Fibroblast of skin of right biceps (primary cell): Measurements from ENCODE around the gene POLR2L.

Experiments
- DNase-seq: peaks from one replicate; pipeline ENCODE4 v3.0.0-alpha.2; 2013

Gene POLR2L

DNA sequence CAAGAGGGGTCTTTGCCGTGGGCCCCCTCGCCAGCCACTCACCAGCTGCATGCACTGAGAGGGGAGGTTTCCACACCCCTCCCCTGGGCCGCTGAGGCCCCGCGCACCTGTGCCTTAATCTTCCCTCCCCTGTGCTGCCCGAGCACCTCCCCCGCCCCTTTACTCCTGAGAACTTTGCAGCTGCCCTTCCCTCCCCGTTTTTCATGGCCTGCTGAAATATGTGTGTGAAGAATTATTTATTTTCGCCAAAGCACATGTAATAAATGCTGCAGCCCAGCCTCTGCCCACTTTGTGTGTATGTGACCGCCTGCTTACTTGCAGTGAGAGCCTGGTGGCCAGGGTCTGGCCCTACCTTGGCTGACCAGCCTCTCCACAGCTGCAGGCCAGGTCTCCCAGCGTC lies 17.4 kb downstream of the POLR2L start:
- DNase-seq: no peak

- DNase-seq: no peak
These were observed 17.9 kb downstream of the POLR2L start for GRCh38 chr11:824292-824880.

DNA sequence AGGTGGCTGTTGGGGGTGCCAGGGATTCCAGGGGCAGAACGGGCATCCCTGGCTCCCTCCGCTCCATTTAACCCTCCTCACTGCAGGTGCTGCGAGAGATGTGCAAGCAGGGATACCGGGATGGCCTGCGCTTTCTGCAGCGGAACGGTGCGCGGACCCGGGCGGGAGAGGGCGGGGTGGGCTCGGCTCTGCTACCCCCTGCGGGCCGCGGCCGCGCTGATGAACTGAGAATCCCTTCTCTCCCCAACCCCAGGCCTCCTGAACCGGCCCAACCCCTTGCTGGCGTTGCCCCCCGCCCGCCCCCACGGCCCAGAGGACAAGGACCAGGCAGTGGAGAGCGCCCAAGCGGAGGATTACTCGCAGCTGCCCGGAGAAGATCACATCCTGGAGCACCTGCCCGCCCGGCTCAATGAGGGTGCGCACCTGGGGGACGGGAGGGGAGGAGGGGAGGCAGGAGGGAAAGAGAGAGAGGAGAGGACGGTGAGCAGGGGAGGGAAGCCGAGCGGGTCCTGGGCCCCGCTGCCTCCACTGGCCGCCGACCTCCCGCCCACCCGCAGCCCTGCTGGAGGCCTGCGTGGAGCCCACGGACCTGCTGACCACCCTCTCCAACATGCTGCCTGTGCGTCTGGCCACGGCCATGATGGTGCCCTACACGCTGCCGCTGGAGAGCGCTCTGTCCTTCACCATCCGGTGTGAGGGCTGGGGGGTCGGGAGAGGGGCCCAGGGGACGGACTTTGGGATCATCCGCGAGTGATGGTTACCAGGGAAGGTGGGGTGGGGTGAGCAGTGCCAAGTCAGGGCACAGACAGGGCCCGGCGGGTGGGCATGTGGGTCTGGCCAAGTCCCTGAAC lies 18.7 kb downstream of the POLR2L start:
- no peak for DNase-seq

- no peak for DNase-seq
These were observed 20.6 kb downstream of the POLR2L start for GRCh38 chr11:821512-822371.

DNA sequence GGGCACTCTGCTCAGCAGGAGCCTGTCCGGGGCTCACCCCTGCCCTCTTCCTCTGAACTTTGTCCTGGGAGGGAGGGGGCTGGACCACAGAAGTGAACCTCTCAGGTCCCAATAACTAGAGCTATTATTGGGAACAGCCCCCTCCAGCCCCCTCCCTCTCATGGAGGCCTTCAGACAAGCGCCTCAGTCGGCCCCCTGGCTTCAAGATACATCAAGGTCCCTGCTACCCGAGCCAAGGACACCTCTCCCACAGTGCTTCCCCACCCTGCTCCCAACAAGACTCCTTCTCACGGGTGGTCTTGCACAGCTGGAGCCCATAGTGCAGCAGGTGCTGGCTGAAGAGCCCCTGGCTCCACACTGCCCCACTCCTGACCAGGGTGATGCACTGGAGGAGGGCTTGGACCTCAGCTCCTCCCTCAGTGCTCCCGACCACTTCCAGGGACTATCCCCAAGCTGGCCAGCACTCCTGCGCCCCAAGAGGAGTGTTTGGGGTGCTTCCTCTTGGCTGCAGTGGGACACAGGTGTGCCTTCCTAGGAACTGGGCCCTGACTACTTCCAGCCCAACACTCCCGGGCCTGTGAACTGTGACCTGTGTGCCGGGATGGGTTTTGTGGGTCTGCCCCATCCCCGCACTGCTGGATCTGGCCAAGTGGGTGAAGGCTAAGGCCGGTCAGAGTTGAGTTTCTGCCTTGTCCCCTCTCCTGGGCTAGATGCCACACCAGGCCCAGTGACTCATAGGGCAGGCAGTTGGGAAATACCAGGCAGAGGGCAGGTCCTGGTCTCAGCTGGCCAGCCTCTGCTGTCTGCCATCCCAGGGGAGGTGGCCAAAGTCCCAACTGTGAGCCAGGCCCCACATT lies 21.4 kb downstream of the POLR2L start:
- no peak for DNase-seq

DNA sequence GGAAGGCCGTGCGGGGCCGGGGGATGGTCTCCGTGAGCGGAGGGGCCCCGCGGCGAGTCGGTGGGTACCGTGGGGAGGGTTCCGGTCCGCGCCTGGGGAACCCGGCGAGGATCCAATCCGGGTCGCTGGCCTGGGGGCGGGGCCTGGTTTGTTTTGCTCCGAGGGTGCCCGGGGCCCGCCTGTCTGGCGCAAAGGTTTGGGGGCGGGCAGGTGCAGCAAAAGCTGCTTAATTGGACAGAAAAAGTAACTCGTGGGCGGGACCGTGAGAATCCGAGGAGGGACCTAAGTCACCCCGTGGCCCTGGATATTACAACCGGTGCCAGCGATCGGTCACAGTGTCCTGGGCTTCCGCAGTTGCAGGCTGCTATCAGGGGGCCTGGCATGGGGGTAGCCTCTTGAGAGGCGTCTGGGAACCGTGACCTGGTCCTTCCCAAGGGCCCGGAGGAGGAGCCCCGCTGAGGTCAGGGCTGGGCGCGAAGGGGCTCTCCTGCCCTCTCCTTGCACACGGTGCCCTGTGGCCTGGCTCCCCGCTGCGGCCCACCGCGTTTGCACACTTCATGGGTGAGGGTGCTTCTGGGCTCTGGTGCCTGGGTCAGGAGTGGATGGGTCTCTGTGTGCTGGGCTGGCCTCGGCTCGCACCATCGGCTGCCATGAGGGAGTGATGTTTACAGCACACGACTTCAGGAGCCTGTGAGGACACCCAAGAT lies 22.2 kb downstream of the POLR2L start:
- peak; percentile 61 for DNase-seq

DNA sequence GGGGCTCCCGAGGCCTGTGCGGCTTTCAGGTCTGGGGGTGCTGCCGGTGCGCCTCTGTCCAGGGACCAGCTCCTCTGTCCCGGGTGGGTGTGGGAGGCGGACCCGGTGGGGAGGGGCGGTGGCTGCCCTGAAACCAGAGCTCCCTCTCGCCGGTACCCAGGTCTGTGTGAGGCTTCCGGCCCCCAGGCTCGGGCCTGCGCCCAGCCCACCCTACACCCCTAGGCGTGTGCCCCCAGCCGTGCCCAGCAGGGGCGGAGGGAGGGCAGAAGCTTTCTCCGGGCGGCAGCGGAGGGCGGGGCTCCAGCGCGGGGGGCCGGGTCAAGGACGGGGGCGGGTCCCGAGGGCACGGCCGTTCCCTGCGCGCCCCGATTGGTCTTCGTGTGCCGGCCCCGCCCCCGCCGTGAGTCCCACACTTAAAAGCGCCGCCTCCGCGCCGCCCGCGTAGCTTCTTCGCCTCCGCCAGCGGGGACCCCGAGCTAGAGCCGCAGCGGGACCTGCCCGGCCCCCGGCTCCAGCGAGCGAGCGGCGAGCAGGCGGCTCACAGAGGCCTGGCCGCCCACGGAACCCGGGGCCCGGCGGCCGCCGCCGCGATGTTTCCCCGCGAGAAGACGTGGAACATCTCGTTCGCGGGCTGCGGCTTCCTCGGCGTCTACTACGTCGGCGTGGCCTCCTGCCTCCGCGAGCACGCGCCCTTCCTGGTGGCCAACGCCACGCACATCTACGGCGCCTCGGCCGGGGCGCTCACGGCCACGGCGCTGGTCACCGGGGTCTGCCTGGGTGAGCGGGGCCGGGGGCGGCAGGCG lies 23.0 kb downstream of the POLR2L start:
- DNase-seq: peak; percentile 89

GRCh38 chr11:818396-819128 lies 23.8 kb downstream of the POLR2L start, which contains the start of gene PNPLA2:
PNPLA2 (plus strand) TSS chr11:818914; CDS start chr11:819719, 805 bp downstream.
- peak; percentile 59 for DNase-seq

DNA sequence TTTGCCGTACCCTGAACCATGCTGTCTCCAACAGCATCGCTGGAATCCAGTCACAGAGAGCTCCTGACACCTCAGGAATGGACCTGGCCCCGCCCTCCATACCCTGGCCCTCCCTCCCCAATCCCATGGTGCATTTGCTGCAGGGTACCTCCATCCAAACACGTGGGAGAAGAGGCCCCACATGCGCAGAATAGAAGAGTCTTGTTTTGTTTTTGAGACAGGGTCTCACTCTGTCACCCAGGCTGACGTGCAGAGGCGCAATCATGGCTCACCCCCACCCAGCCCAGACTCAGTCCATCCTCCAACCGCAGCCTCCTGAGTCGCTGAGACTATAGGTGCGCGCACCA lies 25.9 kb downstream of the POLR2L start:
- no peak for DNase-seq

GRCh38 chr11:815675-816432 lies 26.5 kb downstream of the POLR2L start:
- no peak for DNase-seq

GRCh38 chr11:813456-814096 lies 28.8 kb downstream of the POLR2L start:
- DNase-seq: no peak

GRCh38 chr11:813072-813455 lies 29.3 kb downstream of the POLR2L start:
- no peak for DNase-seq

DNA sequence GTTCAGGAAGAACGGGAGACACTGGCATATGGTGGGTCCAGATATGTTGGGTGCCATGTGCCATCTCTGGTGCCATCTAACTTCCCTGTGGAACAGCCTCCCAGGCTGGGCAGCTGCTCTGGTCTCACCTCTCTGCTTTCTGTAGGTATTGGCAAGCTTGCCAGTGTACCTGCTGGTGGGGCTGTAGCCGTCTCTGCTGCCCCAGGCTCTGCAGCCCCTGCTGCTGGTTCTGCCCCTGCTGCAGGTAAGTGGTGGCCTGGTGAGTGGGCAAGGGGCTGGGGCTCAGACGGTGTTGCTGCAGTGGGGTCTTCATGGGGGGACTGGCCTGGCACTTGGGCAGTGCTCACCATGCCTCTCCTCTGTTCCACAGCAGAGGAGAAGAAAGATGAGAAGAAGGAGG lies 29.9 kb downstream of the POLR2L start:
- DNase-seq: no peak

DNA sequence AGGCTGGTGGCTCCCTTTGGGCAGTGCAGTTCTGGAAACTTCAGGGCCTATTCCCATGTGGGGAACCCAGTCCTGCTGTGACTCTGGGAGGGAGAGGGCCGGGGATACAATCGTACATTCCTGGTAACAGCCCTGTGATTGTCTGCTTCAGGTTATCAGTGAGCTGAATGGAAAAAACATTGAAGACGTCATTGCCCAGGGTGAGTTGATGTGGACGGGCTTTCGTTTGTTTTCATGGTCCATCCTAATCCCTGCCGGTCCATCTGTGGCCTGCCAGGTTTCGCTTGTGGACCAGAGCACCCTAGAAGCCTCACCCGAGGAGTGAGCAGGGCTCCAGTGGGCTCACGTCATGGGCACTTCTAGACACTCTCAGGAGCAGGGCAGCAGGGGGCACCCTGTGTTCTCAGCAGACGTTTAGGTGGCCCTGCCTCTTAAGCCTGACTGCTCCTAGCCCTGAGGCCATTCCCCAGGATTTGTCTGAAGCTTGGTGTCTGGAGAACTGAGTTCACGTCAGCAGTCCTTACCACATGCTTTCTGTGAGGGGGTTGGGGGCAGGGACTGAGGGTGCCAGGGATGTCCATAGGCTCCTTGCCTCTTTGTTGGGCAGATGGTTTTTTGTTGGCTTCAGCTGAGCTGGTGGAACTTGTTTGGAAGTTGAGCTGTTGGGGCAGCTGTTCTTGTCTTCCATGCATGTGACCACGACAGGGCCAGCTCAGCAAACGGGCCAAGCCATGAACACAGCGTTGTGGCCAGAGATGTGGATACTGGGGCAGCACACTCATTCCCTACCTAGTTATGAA lies 30.7 kb downstream of the POLR2L start:
- DNase-seq: no peak

GRCh38 chr11:810040-810567 lies 32.2 kb downstream of the POLR2L start:
- DNase-seq: no peak

DNA sequence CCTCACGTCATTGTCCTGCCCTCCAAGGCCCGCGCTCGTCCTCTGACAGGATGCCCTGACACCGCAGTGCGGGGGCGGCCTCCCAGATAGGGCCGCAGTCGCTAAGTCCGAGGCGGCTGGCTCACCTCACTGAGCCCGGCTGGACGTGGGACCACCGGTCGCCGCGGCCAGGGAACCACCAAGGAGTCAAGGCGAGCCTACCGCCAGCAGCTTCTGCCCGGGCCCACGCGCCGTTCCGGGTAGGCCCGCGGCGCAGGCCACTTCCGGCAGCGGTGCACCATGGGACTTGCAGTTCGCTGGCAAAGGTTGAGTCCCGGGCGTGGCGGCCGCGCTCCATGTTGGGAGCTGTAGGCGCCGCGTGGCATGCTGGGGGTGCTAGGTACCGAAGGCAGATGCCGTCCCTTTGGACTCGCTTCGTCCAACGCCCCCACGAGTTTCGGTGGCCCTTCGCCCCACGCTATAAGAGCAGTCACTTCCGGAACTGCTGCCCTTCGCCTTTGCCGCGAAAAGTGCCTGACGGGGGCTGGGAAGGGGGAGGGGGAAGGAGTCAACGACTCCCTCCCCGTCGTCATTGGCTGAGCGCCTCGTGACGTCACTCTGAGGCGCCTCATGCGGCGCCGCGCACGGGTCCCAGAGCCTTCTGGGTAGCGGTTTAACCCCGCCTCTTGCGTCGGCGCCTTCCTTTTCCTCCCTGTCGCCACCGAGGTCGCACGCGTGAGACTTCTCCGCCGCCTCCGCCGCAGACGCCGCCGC lies 32.9 kb downstream of the POLR2L start, which contains the start of gene RPLP2:
TSS of gene RPLP2 (plus strand) at position 681 of the 753 bp plus-strand sequence. CDS start 268 bp downstream, outside the sequence.
- DNase-seq: peak; percentile 97
